HepG2 (cell line): ENCODE measurements around the gene C2orf49. TPM values are rescaled to one million over a fixed set of nuclear protein-coding genes. Genes with fewer than 3 reads are reported as not detected.

Experiments used
- ELF4 ChIP-seq: sonication (generic); formaldehyde crosslinking; IDR thresholded peaks from 2 replicates; pipeline ENCODE4 v1.5.0; 2020; ENCODE audit warnings: missing genetic modification reagents, mild to moderate bottlenecking, moderate library complexity, borderline replicate concordance
- POGZ ChIP-seq: sonication (generic); formaldehyde crosslinking; IDR thresholded peaks from 2 replicates; pipeline ENCODE4 v1.4.0; 2020; ENCODE audit warnings: mild to moderate bottlenecking, missing genetic modification reagents
- ZFX ChIP-seq: sonication (generic); formaldehyde crosslinking; IDR thresholded peaks from 2 replicates; pipeline ENCODE4 v1.4.0; 2020; ENCODE audit warnings: mild to moderate bottlenecking, low read depth, missing genetic modification reagents, moderate library complexity
- ZNF12 ChIP-seq: sonication (generic); formaldehyde crosslinking; IDR thresholded peaks from 2 replicates; pipeline ENCODE4 v1.5.0; 2020; ENCODE audit warnings: missing genetic modification reagents
- polyA plus RNA-seq, 8 experiments: library from polyadenylated mRNA; depleted of rRNA in 3 of 8; stranded (reverse) in 7 of 8; unstranded in 1 of 8; fragments of >200 nt; fragmentation: Illumina TruSeq in 4 of 8; extraction: Trizol in 4 of 8; gene quantifications; 2 replicates each; pipeline versions ENCODE4 v1.2.1 to v1.2.3, GENCODE V29; 2011 to 2016; ENCODE audit warnings: low read depth in 4 of 8, missing spikeins in 1 of 8, mixed read lengths in 1 of 8; ENCODE audit not compliant: insufficient read depth in 1 of 8
- total RNA-seq, 5 experiments: library from RNA; depleted of rRNA; stranded (reverse); fragments of >200 nt; fragmentation: Illumina TruSeq; extraction: Trizol; gene quantifications; 2 replicates each; pipeline ENCODE4 v1.2.3, GENCODE V29; 2016; ENCODE audit warnings: low read depth in 1 of 5
- TF ChIP-seq, protein P1 (sequence below): sonication (generic); formaldehyde crosslinking; IDR thresholded peaks from 2 replicates; pipeline ENCODE4 v1.4.0; 2020; ENCODE audit warnings: missing genetic modification reagents, borderline replicate concordance
- TF ChIP-seq, protein P2 (sequence below): IDR thresholded peaks from 2 replicates; pipeline ENCODE4 v1.6.1; 2016; ENCODE audit warnings: mild to moderate bottlenecking
- TF ChIP-seq, protein P3 (sequence below): sonication (generic); formaldehyde crosslinking; IDR thresholded peaks from 2 replicates; pipeline ENCODE4 v1.4.0; 2020; ENCODE audit warnings: missing genetic modification reagents
- TF ChIP-seq, protein P4 (sequence below): IDR thresholded peaks from 2 replicates; pipeline ENCODE4 v1.6.1; 2016; ENCODE audit warnings: control low read depth
- TF ChIP-seq, protein P5 (sequence below): sonication (generic); formaldehyde crosslinking; IDR thresholded peaks from 2 replicates; pipeline ENCODE4 v1.4.0; 2020; ENCODE audit warnings: missing genetic modification reagents, borderline replicate concordance

Gene C2orf49
- total and polyA plus RNA-seq, 2 of the 13 experiments (the other 11 are each of a cell fraction or from before 2014, with no cell fraction given), result 24.7 to 28.8 TPM

DNA sequence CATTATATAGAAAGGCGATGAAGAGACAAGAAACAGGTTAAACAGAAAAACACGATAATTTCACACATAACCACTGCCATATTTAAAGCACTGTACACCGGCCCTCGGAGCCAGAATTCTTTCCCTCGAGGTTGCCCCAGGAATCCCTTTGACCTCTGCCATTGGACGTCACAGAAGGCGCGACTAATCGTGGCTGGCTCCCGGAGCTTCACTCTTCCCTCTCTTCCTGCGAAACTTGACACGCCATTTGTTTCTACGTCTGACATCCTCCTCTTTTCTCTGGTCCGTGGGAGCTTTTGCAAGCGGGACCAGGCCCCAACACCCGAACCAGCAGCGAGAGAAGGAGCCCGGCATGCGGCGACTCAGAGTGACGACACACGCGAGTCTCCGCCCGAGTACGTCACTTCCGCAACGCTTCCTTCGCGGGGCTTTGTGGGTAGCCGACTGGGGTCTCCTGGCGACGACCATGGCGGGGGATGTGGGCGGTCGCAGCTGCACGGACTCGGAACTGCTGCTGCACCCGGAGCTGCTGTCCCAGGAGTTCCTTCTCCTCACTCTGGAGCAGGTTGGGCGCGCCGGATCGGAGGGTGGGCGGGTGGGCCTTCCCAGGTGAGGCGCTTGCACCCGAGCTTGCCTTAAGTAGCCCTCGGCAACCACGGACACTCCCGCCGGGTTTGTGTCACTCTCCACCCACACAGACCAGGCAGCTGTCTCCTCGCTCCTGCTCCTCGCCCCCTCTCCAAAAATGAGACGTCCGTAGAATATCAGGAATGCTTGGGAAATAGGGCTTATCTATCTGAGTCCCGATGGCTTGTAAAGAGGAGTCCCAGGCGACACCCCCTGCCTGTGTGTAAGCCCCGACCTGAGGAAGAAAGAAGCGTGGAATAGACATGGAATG, at the start of gene C2orf49 (continued):
- TF ChIP-seq, protein P1, sequence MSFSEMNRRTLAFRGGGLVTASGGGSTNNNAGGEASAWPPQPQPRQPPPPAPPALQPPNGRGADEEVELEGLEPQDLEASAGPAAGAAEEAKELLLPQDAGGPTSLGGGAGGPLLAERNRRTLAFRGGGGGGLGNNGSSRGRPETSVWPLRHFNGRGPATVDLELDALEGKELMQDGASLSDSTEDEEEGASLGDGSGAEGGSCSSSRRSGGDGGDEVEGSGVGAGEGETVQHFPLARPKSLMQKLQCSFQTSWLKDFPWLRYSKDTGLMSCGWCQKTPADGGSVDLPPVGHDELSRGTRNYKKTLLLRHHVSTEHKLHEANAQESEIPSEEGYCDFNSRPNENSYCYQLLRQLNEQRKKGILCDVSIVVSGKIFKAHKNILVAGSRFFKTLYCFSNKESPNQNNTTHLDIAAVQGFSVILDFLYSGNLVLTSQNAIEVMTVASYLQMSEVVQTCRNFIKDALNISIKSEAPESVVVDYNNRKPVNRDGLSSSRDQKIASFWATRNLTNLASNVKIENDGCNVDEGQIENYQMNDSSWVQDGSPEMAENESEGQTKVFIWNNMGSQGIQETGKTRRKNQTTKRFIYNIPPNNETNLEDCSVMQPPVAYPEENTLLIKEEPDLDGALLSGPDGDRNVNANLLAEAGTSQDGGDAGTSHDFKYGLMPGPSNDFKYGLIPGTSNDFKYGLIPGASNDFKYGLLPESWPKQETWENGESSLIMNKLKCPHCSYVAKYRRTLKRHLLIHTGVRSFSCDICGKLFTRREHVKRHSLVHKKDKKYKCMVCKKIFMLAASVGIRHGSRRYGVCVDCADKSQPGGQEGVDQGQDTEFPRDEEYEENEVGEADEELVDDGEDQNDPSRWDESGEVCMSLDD (CRISPR knock-in tag), result no peak
- TF ChIP-seq, protein P2, sequence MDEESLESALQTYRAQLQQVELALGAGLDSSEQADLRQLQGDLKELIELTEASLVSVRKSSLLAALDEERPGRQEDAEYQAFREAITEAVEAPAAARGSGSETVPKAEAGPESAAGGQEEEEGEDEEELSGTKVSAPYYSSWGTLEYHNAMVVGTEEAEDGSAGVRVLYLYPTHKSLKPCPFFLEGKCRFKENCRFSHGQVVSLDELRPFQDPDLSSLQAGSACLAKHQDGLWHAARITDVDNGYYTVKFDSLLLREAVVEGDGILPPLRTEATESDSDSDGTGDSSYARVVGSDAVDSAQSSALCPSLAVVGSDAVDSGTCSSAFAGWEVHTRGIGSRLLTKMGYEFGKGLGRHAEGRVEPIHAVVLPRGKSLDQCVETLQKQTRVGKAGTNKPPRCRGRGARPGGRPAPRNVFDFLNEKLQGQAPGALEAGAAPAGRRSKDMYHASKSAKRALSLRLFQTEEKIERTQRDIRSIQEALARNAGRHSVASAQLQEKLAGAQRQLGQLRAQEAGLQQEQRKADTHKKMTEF (CRISPR knock-in tag), result peak; percentile 86
- TF ChIP-seq POGZ (CRISPR knock-in tag), result peak; percentile 96
- TF ChIP-seq, protein P3, sequence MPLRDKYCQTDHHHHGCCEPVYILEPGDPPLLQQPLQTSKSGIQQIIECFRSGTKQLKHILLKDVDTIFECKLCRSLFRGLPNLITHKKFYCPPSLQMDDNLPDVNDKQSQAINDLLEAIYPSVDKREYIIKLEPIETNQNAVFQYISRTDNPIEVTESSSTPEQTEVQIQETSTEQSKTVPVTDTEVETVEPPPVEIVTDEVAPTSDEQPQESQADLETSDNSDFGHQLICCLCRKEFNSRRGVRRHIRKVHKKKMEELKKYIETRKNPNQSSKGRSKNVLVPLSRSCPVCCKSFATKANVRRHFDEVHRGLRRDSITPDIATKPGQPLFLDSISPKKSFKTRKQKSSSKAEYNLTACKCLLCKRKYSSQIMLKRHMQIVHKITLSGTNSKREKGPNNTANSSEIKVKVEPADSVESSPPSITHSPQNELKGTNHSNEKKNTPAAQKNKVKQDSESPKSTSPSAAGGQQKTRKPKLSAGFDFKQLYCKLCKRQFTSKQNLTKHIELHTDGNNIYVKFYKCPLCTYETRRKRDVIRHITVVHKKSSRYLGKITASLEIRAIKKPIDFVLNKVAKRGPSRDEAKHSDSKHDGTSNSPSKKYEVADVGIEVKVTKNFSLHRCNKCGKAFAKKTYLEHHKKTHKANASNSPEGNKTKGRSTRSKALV (CRISPR knock-in tag), result no peak
- TF ChIP-seq, protein P4, sequence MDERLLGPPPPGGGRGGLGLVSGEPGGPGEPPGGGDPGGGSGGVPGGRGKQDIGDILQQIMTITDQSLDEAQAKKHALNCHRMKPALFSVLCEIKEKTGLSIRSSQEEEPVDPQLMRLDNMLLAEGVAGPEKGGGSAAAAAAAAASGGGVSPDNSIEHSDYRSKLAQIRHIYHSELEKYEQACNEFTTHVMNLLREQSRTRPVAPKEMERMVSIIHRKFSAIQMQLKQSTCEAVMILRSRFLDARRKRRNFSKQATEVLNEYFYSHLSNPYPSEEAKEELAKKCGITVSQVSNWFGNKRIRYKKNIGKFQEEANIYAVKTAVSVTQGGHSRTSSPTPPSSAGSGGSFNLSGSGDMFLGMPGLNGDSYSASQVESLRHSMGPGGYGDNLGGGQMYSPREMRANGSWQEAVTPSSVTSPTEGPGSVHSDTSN, result no peak
- TF ChIP-seq ZNF12 (CRISPR knock-in tag), result no peak
- TF ChIP-seq, protein P5, sequence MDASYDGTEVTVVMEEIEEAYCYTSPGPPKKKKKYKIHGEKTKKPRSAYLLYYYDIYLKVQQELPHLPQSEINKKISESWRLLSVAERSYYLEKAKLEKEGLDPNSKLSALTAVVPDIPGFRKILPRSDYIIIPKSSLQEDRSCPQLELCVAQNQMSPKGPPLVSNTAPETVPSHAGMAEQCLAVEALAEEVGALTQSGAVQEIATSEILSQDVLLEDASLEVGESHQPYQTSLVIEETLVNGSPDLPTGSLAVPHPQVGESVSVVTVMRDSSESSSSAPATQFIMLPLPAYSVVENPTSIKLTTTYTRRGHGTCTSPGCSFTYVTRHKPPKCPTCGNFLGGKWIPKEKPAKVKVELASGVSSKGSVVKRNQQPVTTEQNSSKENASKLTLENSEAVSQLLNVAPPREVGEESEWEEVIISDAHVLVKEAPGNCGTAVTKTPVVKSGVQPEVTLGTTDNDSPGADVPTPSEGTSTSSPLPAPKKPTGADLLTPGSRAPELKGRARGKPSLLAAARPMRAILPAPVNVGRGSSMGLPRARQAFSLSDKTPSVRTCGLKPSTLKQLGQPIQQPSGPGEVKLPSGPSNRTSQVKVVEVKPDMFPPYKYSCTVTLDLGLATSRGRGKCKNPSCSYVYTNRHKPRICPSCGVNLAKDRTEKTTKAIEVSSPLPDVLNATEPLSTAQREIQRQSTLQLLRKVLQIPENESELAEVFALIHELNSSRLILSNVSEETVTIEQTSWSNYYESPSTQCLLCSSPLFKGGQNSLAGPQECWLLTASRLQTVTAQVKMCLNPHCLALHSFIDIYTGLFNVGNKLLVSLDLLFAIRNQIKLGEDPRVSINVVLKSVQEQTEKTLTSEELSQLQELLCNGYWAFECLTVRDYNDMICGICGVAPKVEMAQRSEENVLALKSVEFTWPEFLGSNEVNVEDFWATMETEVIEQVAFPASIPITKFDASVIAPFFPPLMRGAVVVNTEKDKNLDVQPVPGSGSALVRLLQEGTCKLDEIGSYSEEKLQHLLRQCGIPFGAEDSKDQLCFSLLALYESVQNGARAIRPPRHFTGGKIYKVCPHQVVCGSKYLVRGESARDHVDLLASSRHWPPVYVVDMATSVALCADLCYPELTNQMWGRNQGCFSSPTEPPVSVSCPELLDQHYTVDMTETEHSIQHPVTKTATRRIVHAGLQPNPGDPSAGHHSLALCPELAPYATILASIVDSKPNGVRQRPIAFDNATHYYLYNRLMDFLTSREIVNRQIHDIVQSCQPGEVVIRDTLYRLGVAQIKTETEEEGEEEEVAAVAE (CRISPR knock-in tag), result no peak
- peak; percentile 89 for TF ChIP-seq ZFX (CRISPR knock-in tag)
- no peak for TF ChIP-seq ELF4 (CRISPR knock-in tag)
